NCI-H1048 (cell line): ENCODE measurements around the gene SND1.
"Not testable (repeated sequence)": the region's sequence is repeated elsewhere in the genome, so short reads cannot be mapped to it uniquely, and the experiment has no call there.

Experiments
- DNase-seq: peaks from one replicate; lab custom pipeline; 2025; lab: John Stamatoyannopoulos, UW

Gene SND1

GRCh38 chr7:127652333-127653248 is 597 bp downstream of the SND1 start:
- DNase-seq, result no peak

- no peak for DNase-seq
These were observed 1.4 kb downstream of the SND1 start for GRCh38 chr7:127653396-127653795.

GRCh38 chr7:127654404-127655394 is 2.7 kb downstream of the SND1 start:
- no peak for DNase-seq

DNA sequence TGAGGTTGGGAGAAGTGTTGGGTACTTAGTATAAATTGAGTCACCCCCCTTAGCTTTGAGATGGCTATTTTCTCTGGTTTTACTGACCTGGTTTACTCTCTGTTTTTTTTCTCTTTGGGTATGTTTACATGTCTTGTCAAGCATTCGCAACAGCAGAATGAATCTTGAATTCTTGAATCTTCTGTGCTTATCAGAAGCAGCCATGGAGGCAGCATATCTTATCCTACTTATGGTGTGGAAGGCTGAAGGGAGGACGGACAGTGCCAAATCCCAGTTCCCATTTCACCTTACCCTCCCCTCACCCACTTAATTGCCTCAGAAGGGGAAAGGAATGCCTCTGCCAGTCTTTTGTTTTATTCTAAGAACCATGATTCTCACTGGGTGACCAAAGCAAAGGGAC is 3.7 kb downstream of the SND1 start:
- DNase-seq, result no peak

DNA sequence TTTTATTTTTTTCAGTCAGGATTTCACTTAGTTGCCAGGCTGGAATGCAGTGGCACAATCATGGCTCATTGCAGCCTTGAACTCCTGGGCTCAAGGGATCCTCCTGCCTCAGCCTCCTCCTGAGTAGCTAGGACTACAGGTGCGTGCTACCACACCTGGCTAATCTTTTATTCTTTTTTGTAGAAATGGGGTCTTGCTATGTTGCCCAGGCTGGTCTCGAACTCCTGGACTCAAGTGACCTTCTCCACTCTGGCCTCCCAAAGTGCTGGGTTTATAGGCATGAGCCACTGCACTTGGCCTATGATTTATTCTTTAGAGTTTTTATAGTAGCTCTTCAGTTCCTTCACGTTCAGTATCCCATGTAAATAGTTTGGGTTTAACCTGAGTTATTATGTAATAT is 5.5 kb downstream of the SND1 start:
- no peak for DNase-seq

- no peak for DNase-seq
These were observed 7.1 kb downstream of the SND1 start for GRCh38 chr7:127658970-127659630.

DNA sequence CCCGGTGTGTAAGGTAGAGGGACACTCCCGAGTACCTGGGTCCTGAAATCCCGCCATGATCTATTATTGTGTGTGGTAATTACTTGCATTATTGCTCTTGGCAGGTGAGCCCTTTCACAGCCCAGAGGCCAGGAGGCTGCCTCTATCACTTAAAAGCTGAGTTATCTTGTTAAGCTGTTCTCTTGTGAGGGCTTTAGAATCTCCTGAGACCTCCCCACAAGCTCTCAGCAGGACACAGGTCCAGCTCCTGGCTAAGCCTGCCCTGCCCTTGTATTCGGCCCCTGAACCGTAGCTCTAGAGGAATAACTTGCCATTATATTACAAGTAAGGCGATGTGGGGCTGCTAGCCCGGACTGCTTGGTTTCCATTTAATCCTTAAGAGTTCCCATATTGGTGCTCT is 13.9 kb downstream of the SND1 start:
- DNase-seq, result no peak

DNA sequence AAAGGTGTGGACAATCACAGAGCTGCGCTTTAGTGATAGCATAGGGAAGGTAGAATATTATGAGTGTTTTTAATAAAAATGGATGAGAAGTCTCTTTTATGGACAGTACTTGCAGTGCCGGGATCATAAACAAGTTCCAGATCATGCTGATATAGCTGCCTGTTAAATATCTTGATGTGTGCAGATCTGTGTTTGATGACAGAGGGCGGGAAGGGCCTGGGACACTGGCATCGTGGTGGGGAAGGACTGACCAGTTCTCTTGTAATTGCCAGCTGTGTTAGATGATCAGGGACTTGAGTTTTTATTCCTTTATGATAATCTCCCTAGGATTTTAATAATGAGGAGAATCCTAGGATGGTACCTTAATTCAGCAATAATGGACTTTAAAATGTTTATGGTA is 14.6 kb downstream of the SND1 start:
- DNase-seq, result no peak

DNA sequence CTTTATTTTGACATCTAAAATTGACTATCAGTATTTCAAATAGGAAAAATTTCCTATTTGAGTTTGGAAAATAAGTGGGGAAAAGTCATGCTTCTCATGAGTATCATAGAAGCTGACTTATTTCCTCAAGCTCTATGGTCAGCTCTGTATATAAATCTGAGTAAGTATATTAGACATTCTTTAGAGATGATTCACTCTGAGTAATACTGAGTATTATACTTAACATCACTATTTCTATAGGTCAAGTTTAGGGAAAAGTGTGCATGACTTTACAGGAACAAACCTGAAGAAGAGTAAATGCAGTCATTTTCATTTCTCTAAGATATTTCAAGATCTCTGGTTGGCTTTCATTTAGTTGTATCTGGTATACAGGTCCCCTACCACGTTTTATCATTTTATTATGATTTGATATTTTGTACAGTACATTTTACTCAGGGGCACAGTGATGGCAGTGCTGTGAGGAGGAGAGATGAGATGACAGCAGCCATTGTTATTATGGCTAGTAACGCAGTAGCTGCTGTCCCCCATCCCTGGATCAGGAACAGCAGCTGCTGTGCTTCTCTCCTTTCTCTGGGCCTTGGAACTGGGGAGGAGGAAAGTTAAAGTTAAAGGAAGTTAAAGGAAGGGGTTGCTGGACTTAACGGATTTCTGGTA is 15.2 kb downstream of the SND1 start:
- DNase-seq, result no peak

DNA sequence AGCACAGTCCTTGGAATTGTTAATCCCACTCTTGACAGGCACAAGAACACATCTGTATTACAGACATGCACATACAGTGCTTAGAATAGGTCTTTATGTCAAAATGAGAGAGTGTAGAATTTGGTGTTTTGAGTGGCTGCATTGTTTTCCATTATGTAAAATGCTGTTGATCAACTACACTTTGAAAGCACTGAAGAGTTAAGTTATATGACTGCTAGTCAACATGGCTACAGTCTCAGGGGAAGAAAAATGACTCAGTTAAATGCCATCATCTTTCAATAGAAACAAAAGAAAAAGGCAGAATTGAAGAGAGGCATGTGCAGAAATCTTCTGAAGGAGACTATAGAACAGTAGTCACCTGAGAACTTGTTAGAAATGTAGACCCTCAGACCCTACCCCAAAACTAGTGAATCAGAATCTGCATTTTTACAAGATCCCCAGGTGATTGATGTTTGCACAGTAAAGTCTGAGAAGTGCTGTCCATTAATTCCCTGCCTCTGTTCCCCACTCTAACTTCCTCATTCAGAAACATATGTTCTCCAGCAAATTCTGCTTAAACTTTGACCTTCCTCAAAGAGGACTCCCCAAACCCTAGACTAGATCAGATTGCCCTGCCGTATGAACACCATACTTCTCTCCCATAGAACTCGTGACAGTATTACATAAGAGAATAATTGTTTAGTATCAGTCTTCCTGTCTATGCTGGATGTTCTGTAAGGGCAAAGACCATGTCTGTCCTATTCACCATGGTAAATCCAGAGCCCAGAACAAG is 16.0 kb downstream of the SND1 start:
- no peak for DNase-seq

GRCh38 chr7:127671341-127671740 is 19.3 kb downstream of the SND1 start:
- DNase-seq, result no peak

DNA sequence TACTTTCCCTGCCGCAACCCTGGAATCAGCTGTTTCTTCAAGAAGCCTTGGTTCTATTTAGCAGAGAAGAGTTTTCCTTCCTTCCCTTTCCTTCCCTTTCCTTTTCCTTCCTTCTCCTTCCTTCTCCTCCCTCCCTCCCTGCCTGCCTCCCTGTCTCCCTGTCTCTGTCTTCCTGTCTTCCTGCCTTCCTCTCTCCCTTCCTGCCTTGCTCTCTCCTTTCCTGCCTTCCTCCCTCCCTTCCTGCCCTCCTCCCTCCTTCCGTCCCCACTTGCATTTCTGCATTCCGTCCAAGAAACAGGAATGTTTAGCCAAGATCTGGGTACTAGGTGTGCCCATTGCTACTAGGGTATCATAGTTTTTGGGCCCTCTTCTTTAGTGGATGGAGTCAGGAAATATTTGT is 21.9 kb downstream of the SND1 start:
- no peak for DNase-seq

DNA sequence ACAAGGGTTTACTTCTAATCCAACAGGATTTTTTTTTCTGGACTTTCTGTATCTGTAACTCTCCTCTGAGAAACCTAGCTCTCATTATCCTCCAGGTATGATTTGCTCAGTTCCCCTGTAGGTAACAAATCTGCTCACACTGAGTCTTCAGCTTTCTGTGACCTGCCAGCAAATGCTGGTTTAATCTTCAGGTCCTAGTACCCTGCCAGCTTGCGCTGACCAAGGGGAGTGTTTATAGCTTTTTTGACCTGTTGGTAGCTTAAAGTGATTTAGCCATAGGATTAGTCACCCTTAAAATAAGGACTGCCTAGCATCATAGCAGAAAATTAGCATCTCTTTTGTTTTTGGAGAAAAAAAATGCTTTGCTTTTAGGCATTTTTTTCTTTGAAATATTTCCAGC is 22.4 kb downstream of the SND1 start:
- no peak for DNase-seq

- not testable (repeated sequence) for DNase-seq
These were observed 22.9 kb downstream of the SND1 start for GRCh38 chr7:127674923-127675322.

DNA sequence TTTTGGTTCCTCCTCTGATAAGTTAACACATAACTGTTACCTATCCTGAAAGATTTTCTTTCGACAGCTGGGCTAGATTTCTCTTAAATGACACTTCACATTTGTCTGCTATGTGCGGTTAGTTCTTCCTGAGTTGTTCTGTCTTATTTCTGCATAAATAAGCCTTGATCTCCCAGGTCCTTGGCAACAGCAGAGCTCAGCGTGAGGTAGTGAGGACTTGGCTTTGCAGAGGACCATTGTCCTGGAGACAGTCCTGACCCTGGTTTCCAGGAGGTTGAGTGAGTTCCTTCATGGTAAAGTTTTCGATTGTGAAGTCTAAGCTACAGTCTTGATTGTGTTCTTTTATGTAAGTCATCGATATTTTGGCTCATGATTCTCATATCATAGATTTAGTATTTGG is 23.7 kb downstream of the SND1 start:
- DNase-seq, result no peak

- DNase-seq, result no peak
These were observed 25.6 kb downstream of the SND1 start for GRCh38 chr7:127677433-127678230.

DNA sequence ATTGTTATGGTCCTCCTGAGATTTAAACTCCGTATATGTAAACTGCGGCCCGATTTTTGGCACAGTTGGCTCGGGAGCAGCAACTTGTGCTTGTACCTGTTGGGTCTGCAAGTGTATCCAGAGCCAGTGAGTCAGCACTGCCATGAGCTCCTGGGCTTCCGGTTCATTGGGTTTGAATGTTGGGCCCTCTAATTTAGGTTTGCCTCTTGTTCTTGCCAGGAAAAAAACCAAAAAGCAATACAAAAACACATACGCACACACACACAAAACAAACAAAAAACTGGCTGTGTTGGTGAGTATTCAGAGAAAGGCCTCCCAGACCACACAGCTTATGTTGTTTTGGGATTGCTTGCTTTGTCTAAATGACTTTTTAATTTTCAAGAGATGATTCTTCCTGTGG is 26.3 kb downstream of the SND1 start:
- no peak for DNase-seq

- no peak for DNase-seq
These were observed 27.0 kb downstream of the SND1 start for GRCh38 chr7:127678947-127679346.

GRCh38 chr7:127680983-127681382 is 29.0 kb downstream of the SND1 start:
- no peak for DNase-seq

- DNase-seq, result no peak
These were observed 30.1 kb downstream of the SND1 start for GRCh38 chr7:127682140-127682539.
